Measurements from ENCODE around the gene MESD.

Gene MESD

DNA sequence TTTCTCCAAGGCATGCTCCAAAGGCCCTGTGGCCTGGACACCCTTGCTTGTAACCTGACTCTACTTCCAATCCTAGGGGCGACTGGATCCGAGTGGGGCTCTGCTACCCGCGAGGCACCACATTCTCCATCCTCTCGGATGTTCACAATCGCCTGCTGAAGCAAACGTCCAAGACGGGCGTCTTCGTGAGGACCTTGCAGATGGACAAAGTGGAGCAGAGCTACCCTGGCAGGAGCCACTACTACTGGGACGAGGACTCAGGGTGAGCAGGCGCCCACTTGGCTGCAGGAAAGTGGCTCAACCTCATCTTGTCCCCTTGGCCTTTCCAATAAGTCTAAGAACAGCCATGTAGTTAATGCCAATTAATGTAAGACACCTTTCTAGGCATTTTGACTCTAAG, 51.9 kb downstream of the MESD start:
- DNase-seq (ENCODE audit: low read depth): no peak

DNA sequence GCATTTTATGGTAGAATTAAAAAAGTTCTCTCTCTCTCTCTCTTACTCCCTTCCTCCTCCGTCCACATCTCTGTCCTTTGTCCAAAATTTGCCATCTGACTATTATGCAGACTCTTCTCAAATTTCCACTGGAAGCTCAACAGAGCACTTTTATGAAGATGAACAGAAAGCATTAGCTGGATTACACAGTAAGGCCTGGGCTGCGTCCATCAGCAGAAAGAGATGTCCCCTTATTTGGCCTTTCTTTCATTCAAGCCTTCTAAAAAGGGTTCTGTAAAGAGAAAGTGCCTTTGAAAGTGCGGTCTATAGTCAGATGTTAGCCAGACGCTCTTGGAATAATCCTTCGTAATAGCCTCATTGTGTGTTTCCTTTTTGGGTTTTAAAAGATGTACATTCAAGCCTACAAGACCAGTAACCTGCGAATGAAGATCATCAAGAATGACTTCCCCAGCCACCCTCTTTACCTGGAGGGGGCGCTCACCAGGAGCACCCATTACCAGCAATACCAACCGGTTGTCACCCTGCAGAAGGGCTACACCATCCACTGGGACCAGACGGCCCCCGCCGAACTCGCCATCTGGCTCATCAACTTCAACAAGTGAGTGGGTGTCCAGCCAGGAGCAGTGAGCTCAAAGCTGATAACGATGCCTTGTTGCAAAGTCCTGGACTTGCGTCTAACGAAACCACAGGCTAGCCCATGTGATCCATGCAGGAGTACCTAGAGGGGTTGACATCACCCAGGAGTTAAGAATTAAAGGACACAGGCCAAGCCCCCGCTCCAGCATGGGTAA, 53.1 kb downstream of the MESD start:
- DNase-seq (ENCODE audit: low read depth): no peak

DNA sequence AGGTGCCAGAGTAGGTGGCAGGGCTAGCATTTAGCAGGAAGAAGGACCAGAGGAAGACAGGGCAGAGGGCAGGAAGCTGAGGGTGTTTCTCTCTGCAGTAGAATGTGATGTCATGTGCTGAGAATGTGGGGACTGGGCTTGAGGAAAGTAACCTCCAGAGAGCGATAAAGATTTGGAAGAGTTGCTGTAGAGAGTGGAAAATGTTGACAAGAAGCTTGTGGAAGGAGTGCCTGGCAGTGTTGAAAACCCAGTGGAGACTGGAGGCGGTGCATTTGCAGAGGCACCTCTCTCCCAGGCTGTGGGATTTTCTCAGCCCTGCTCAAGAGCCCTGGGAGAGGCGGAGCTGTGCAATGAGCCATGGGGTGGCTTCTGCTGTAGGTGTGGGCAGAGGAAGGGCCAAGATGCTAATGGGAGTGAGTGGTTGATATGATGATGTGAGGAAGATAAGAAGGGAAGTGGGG, 54.8 kb downstream of the MESD start:
- no peak for DNase-seq (ENCODE audit: low read depth)

DNA sequence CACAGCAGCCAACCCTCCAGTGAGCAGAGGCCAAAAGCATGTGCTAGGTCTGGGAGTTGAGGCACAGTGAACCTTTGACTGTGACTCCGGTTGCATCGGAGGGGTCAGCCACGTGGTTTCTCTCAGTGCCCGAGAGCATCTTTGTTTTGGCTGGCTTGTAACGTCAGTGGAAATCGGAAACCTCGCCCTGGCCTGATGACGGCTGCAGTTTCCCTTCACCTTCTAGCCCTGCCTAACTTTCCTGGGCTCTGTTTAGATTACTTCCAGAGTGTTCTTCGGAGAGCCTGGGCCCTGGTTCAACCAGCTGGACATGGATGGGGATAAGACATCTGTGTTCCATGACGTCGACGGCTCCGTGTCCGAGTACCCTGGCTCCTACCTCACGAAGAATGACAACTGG, 56.6 kb downstream of the MESD start:
- no peak for DNase-seq (ENCODE audit: low read depth)

DNA sequence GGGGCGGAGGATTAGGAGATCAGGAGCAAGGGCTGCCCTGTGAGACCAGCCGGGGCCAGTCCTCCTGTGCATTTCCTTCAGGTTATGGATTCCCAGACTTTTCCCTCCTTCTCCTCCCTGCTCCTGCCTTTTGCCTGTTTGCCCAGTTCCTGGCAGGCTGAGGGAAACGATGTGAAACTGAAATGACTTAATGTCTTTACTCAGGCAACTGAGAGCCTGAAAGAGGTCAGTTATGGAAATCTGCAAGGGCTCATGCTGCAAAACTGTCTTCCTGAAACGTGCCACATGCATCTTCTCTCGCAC, 57.2 kb downstream of the MESD start:
- no peak for DNase-seq (ENCODE audit: low read depth)

DNA sequence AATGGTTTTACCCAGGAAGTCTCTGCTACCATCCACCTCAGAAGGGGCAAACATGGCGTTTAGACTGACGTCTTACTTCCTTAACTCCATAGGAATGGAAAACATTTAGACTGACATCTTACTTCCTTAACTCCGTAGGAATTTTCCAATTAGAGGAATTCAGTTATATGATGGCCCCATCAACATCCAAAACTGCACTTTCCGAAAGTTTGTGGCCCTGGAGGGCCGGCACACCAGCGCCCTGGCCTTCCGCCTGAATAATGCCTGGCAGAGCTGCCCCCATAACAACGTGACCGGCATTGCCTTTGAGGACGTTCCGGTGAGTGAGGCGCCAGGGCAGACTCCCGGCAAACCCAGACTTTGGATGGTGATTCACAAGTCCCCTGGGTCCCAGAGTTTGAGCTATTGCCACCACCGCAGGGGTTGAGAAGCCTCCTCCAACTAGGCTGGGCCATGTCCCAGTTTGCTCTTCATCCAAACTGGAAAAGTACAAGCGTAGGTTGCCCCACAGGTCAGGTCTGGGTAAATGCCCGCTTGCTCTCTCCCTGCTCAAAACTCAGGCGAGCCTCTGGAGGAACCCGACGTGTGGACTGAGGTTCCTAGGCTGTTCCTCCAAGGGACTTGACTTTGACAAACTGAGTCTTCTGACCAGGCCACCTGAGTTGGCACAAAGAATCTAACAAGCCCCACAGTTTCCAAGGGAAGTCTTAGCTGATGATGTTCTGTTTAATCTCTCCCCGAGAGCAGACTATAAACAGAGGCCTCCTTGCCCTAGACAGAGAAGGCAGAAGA, 57.7 kb downstream of the MESD start:
- DNase-seq (ENCODE audit: low read depth): no peak

DNA sequence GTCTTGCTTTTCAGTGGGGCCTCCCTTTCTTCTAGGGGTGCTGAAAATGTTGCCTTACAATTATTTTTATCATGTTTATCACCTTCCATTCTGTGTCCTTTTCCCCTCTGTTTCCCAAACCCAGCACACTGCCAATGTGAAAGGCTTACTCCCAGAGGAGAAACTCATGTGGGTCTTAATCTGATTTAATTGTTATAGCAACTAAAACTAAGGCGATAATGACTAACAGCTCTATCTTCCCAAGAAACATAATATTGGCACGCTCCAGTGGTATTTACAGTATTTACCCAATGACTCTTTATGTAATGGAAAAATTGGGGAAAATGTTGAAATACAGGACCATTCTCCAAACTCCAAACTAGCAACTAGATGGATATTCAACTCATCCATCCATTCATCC, 58.4 kb downstream of the MESD start:
- DNase-seq (ENCODE audit: low read depth): no peak

DNA sequence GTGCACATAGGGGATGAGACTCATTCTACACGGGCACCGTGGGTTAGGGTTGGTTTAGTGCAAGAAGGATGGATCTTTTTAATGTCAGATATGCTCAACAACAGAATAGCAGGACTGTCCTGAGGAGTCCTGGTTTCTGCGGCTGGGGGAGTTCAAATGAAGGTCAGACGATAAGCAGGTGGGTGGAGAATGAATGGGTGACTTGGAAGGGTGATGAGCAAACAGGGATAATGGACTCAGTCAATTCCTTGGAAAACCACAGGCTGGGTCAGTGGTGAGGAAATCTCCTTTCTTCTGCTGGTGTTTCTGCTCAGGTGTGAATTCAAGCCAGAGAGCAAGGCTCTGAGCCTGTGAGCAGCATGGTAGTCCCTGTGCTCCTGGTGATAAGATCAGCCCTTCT, 59.9 kb downstream of the MESD start:
- DNase-seq (ENCODE audit: low read depth): no peak

DNA sequence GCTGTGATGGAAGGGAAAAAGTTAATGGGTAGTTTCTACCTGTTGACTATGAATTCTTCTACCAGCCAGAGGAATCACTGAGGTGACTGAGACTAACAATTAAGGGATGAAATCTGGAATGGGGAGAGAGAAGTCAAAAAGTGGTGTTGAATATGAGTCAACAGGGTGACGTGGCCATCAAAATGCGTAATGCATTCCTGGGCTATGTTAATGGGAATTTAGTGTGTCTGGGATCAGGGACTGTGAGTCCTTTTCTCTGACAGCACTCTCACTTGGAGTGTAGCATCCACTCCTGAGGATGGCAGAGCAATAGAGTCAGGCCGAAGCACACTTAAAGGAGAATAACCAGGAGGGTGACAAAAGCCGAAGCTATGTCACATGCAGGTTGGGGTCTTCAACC, 60.4 kb downstream of the MESD start:
- DNase-seq (ENCODE audit: low read depth): no peak

DNA sequence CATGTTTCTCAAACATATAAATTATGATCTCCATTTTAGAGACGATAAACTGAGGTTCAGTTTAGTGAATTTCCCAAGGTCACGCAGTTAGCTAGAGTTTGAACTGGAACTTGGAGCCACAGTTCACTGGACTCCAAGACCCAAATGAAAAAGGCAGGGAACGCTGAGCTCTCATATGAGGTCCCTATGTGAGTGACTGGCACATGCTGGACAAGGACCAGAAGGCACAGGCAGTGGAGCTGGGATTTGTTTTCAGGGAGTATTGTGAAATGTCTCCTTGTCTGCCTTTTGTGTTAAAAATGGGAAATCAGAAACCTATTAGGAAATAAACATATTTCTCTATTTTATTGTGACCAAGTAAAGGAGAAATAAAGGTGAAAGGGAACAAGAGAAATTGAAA, 63.5 kb downstream of the MESD start:
- no peak for DNase-seq (ENCODE audit: low read depth)

DNA sequence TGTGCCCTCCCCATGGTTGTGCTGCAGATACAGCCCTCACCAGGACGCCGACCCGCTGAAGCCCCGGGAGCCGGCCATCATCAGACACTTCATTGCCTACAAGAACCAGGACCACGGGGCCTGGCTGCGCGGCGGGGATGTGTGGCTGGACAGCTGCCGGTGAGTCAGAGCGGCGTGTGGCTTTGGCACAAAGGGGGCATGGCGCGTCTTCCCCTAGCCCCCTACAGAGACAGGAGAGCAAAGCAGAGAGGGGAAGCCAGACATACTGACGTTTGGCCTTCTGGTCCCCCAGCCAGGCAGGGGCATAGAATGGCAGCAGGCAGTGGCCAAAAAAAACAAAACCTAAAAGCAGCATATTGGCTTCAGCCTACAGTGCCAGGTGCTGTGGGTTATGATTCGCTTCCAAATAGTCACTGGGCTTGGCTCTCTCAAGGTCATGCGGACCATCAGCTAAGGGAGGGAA, 64.0 kb downstream of the MESD start:
- DNase-seq (ENCODE audit: low read depth): no peak

DNA sequence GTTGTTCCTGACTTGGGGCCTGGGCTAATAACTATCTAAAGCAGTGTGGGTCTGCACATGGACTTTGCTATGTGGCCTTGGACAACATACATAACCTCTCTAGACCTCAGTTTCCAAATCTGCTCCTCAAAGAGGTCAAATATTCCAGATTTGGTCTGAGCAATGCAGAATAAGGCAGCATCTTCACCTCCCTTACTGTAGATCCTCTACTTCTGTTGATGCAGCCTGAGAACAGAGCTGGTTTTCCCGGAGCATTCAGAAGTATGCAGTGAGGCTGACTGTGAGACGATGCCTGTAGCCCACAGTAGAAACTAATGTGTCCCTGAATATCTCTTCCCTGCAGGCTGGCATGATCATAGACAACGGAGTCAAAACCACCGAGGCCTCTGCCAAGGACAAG, 65.3 kb downstream of the MESD start:
- no peak for DNase-seq (ENCODE audit: low read depth)

DNA sequence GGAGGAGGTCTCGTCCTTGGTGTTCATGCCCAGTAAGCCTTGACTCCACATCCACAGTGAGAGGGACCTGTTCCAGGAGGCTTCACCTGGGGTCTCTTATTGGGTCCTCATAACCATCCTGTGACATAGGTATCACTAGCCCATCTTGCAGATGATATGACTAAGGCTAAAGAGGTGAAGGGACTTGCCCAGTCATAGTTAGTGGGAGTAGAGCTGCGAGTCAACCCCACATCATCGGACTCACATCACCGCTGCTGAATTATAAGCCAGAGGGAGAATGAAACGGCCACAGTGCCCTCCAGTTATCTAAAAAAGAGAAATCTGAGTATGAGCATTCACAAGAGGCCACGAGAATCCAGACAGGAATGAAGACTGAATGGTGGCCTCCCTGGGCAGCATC, 66.0 kb downstream of the MESD start:
- DNase-seq (ENCODE audit: low read depth): no peak

DNA sequence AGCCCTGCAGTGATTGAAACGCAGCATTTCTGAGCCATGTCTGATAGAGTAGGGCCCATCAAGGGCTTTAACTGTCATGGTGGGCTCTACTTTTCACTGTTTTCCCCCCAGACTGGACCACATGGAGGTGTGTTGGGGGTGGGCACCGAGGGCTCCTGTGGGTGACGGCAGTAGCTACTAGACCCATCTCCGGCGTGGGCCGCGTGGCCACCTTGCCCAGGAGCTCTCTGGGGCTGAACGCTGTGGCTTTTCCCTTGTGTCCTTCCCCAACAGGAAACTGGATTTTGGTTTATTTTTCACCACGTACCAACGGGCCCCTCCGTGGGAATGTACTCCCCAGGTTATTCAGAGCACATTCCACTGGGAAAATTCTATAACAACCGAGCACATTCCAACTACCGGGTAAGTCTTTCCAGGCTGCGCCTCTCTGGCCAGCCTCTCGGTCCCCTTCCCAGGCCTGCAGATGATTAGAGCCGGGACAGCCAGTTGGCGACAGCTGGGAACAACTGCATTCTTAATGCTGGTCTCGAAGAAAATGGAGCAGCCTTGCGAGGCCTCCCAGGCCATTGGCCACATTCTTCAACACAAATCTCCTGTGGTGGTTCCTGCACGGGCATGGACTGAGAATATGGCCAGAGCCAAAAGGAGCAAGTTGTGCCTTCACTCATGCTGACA, 67.7 kb downstream of the MESD start:
- DNase-seq (ENCODE audit: low read depth): no peak

DNA sequence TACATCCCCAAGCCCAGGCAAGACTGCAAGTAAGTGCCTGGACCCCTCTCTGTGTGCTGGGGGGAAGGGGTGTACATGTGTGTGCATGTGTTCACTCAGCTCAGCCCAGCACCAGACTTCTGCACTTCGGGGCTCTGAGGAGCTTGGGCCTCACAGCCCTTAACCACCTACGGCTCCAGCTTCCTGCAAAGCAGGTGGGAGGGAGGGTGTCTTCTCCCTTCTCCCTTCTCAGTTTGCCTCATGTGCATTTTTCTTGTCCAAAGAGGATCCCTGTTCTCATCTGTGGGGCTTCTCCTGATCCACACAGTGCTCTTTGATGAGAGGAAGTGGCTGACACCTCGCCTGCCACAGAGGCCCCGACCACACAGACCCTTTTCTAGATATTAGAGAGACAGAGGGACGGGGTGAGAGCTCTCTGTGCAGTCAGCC, 69.3 kb downstream of the MESD start:
- DNase-seq (ENCODE audit: low read depth): no peak

DNA sequence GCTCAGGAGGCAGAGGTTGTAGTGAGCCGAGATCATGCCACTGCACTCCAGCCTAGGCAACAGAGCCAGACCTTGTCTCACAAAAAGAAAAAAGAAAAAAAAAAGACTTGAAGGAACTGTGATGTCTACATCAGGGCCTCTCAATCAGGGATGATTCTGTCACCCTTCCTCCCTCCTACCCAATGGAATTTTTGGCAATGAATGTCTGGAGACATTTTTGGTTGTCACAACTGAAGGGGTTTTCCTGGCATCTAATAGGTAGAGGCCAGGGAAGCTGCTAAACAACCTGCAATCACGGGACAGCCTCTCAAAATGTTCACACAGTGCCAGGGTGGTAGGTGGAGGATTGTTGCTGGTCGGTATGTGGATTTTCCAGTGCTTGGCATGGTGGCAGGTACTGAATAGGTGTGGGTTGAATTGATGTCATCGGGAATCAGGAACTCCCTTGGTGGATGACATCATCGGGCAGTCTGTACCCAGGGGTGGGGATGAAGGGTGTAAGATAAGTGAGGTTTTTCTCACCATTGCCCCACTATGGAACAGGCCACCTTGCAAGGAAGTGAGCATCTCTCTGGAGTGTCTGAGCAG, 71.3 kb downstream of the MESD start:
- no peak for DNase-seq (ENCODE audit: low read depth)

DNA sequence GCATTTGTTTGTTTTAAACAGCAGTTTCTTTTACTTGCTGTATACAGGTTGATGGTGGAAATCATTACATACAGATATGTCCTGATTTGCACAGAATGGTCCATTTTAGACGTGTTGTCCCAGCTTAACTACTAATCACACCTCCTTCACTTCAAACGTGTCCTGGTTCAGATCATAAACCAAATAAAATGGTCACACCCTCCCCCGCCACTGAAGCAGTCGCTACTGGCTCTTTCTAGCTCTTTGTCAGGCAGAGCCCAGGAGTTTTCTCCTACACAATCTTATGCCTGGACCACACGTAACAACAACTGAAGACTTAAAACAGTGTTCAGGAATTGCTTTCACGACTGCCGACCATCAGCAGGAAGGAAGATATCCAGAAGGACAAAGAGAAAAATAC, 73.6 kb downstream of the MESD start:
- DNase-seq (ENCODE audit: low read depth): no peak

DNA sequence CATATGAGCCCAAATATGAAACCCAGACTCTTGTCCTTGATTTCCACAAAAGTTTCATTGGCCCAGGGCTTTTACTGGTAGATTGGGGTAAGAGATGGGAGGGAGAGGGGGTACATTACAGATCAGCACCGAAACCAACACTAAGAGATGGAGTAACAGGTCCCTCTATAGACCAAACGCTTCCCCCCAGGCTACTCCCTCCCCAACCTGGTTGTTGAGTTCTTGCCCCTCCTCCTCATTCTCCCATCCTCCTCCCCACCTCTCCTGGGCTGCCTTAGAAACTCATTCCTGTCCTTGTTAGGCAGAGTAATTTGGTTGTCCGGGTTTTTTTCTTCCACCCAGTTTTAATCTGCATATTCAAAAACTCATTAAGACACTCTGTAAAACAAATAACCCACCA, 74.1 kb downstream of the MESD start:
- no peak for DNase-seq (ENCODE audit: low read depth)

DNA sequence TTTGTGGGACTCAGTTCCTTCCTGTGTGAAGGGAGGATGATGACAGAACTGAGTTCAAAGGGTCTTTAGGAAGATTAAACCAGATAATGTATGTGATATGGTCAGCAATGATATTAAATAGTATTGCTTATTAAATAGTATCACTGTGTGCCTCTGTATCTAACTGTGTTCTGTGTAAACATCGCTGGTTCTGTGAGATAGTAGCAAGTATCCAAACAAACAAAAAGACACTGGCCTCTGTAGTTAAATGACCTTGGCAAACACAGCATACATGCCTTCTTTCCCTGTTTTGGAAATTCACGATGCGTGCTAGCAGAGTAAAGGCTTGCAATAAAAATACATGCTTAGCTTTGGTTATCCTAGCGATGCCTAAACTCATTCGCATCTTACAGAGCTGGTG, 76.1 kb downstream of the MESD start:
- no peak for DNase-seq (ENCODE audit: low read depth)

DNA sequence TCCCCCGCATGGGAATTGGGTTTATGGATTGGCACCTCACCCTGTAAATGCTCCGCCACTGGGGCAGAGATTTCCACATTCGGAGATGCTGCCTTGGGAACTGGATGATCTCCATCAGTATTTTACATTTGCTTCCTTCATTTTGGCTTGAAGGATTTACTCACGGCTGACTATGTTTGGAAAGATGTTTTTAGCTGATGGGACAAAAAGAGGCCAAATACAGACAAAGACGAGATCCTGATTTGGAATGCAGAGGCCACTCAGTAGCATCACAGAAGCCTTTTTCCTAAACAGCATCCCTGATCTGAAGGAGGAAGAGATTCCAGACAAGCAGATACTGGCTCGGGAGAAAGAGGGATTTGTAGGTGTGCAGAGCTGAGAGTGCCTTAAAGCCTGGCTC, 76.9 kb downstream of the MESD start:
- no peak for DNase-seq (ENCODE audit: low read depth)

DNA sequence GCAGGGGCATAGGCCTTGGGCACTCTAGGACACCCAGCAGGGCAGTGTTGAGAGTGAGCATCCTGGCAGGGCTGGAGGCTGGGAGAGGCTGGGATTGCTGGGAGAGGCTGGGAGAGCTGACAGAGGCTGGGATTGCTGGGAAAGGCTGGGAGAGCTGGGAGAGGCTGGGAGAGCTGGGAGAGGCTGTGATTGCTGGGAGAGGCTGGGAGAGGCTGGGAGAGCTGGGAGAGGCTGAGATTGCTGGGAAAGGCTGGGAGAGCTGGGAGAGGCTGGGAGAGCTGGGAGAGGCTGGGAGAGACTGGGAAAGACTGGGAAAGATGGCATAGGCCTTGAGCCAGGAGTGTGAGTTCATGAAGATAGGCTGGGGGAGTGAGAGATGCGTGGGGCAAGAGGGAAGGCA, 77.8 kb downstream of the MESD start:
- no peak for DNase-seq (ENCODE audit: low read depth)

DNA sequence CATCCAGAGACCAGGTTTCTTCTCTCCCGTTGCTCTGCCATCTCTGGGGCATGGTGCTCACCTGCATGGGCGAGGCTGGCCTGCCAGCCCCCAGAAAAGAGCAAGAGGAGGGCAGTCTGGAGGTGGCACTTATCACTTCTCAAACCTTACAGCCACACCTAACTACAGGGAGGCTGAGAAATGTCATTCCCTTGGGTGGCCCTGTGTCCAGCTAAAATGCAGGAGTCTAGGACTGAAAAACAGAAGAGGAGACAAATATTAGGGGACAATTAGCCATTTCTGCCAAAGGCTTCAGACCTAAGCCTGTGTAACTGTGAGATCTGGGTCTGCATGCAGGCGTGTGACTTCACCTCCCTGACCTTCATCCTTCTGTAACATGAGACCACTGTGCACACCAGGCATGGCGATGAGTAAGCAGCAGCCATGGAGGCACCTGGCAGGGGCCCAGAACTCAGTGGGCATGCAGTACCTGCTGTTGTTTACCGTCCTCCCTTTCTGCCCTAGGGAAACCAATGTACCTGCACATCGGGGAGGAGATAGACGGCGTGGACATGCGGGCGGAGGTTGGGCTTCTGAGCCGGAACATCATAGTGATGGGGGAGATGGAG, 83.4 kb downstream of the MESD start:
- no peak for DNase-seq (ENCODE audit: low read depth)
